ENCODE results near the gene PRDX5.

- TF ChIP-seq POLR2A (IDR thresholded peaks at IDR 0.05) = no peak
- no peak for TF ChIP-seq POLR2AphosphoS5 (IDR thresholded peaks at IDR 0.05)
These were observed 1.1 kb downstream of the PRDX5 start for GRCh38 chr11:64318766-64319761.

Data from stomach (tissue), 4 donors.